Panc1 (cell line): ENCODE results near the gene ADI1. TPM values are rescaled to one million over a fixed set of nuclear protein-coding genes. Genes with fewer than 3 reads are reported as not detected.

Experiments
- ATAC-seq: fragments of 200-7000 bp; cut with Tn5 transposase; 2 replicates; pipeline ENCODE4 v1.9.1; 2020; ENCODE audit warnings: mild to moderate bottlenecking, moderate library complexity
- BruUV-seq: library from RNA; stranded (reverse); fragments of 400-500 nt; replicated peaks from 2 replicates; lab custom pipeline; 2021; lab: Mats Ljungman, UMichigan
- CTCF ChIA-PET: fragments of 300-600 bp; sonication (Branson Sonifier 250); formaldehyde crosslinking; loops from one replicate; lab custom pipeline; 2022; ENCODE audit warnings: antibody characterized with exemption; lab: Charles Lee
- POLR2A ChIA-PET: fragments of 300-600 bp; sonication (Branson Sonifier 250); formaldehyde crosslinking; loops from one replicate; lab custom pipeline; 2022; ENCODE audit warnings: antibody characterized with exemption; lab: Charles Lee
- DNase-seq: peaks from one replicate; pipeline ENCODE4 v3.0.0-alpha.2; 2010; ENCODE audit warnings: low read depth, low spot score
- H3K27ac ChIP-seq: 2 replicates; pipeline ENCODE4 v1.5.1; 2011; ENCODE audit warnings: mild to moderate bottlenecking, low read length, inconsistent platforms
- H3K27me3 ChIP-seq: fragments of 200-500 bp; sonication (Bioruptor generic); 2 replicates; pipeline ENCODE4 v1.6.0; 2014; ENCODE audit warnings: low read length, inconsistent platforms; ENCODE audit not compliant: control insufficient read depth, insufficient read depth
- H3K36me3 ChIP-seq: fragments of 200-500 bp; sonication (Bioruptor generic); 2 replicates; pipeline ENCODE4 v1.5.1; 2014; ENCODE audit warnings: inconsistent platforms, mild to moderate bottlenecking, low read length, moderate library complexity; ENCODE audit not compliant: control insufficient read depth, insufficient read depth
- H3K4me1 ChIP-seq: 2 replicates; pipeline ENCODE4 v1.5.1; 2011; ENCODE audit warnings: inconsistent platforms, mild to moderate bottlenecking, low read length, moderate library complexity; ENCODE audit not compliant: control insufficient read depth, insufficient read depth
- H3K4me3 ChIP-seq, 2 experiments: 2 replicates each; pipeline ENCODE4 v1.5.1; 2011 to 2012; ENCODE audit warnings: low read depth in 2 of 2, low read length in 2 of 2, mild to moderate bottlenecking in 2 of 2, inconsistent platforms in 1 of 2, moderate library complexity in 1 of 2
- H3K9me3 ChIP-seq: fragments of 200-500 bp; sonication (Bioruptor generic); 2 replicates; pipeline ENCODE4 v1.5.1; 2014; ENCODE audit warnings: low read depth, mild to moderate bottlenecking, inconsistent platforms, low read length, moderate library complexity; ENCODE audit not compliant: control insufficient read depth, insufficient read depth
- CTCF ChIP-seq: fragments of 450-650 bp; IDR thresholded peaks from 2 replicates; pipeline ENCODE4 v1.5.1; 2017; ENCODE audit warnings: mild to moderate bottlenecking
- POLR2AphosphoS5 ChIP-seq: IDR thresholded peaks from 2 replicates; pipeline ENCODE4 v1.6.1; 2012; ENCODE audit warnings: mild to moderate bottlenecking, low read depth, low read length, moderate library complexity
- REST ChIP-seq, 2 experiments: IDR thresholded peaks; 2 replicates each; pipeline ENCODE4 v1.6.1; 2011 to 2012; ENCODE audit warnings: low read depth in 2 of 2, control low read depth in 1 of 2, low read length in 1 of 2, mild to moderate bottlenecking in 1 of 2, moderate library complexity in 1 of 2; ENCODE audit not compliant: insufficient read depth in 1 of 2
- SIN3A ChIP-seq: IDR thresholded peaks from 2 replicates; pipeline ENCODE4 v1.6.1; 2012; ENCODE audit warnings: low read depth, mild to moderate bottlenecking, low read length, moderate library complexity, borderline replicate concordance; ENCODE audit not compliant: insufficient read depth
- TCF7L2 ChIP-seq: IDR thresholded peaks from 2 replicates; pipeline ENCODE4 v1.6.1; 2011; ENCODE audit warnings: mild to moderate bottlenecking, low read depth, low read length, inconsistent platforms
- in situ Hi-C: cut with HindIII; loops from 2 replicates; pipeline ENCODE4 v1.10.0; 2016; ENCODE audit warnings: low sequenced_read_pairs, low pct_unique_long_range_greater_than_20kb
- intact Hi-C: fragments of 100-400 bp; cut with micrococcal nuclease; formaldehyde crosslinking; loops from one replicate; pipeline ENCODE4 v1.10.0; 2022; ENCODE audit not compliant: unreplicated experiment
- total RNA-seq: library from RNA; stranded (reverse); gene quantifications from one replicate; pipeline ENCODE4 v1.2.1, GENCODE V29; 2021; ENCODE audit not compliant: unreplicated experiment

The ADI1 gene
- total RNA-seq, 1 experiment from 2014 or later, result 42.9 TPM

GRCh38 chr2:3483227-3483985 lies 35.9 kb downstream of the ADI1 start:
- CTCF ChIA-PET, result no interaction called here
- POLR2A ChIA-PET, result no interaction called here
- no peaks in the 10 kb centered on the region for H3K36me3 ChIP-seq

GRCh38 chr2:3482363-3482821 lies 36.9 kb downstream of the ADI1 start:
- CTCF ChIA-PET, result no interaction called here

More at GRCh38 chr2:3483227-3483985, 35.9 kb downstream of the ADI1 start:
- TF ChIP-seq REST (IDR thresholded peaks at IDR 0.05; ENCODE audit: insufficient read depth in 1 of 2, low read depth in 2 of 2, low read length in 1 of 2) (no peak), CTCF (no peak), SIN3A (no peak), POLR2AphosphoS5 (no peak), TCF7L2 (no peak)
- Histone ChIP-seq H3K9me3 (no peaks in the 10 kb centered on the region), H3K27ac (no peak overlapping the region), H3K4me1 (no peaks in the 10 kb centered on the region; the same call in 1 of the 2 replicates), H3K27me3 (no peaks in the 10 kb centered on the region), H3K4me3 (no peak overlapping the region)
- no TSS peak for BruUV-seq
- ATAC-seq (peak; percentile 53), DNase-seq (no peak)
- in situ Hi-C loops (no loop called here), intact Hi-C loops (no loop called here)

More at GRCh38 chr2:3482363-3482821, 36.9 kb downstream of the ADI1 start:
- in situ Hi-C loops, result no loop called here
- no peak overlapping the region for H3K27ac ChIP-seq
- H3K9me3 ChIP-seq, result no peaks in the 10 kb centered on the region
- DNase-seq (no peak), ATAC-seq (no peak)
- POLR2A ChIA-PET, result no interaction called here
- TF ChIP-seq CTCF (no peak), POLR2AphosphoS5 (no peak), TCF7L2 (no peak), REST (IDR thresholded peaks at IDR 0.05; ENCODE audit: insufficient read depth in 1 of 2, low read depth in 2 of 2, low read length in 1 of 2) (no peak), SIN3A (no peak)
- BruUV-seq, result no TSS peak
- intact Hi-C loops, result no loop called here
- no peaks in the 10 kb centered on the region for H3K27me3 ChIP-seq
- no peaks in the 10 kb centered on the region for H3K36me3 ChIP-seq
- no peak overlapping the region for H3K4me3 ChIP-seq
- no peaks in the 10 kb centered on the region; the same call in 1 of the 2 replicates for H3K4me1 ChIP-seq
